CD4-positive, CD25-positive, alpha-beta regulatory T cell (primary cell): Measurements from ENCODE around the gene GALK1. TPM values are rescaled to one million over a fixed set of nuclear protein-coding genes. Genes with fewer than 3 reads are reported as not detected.
"Not testable (repeated sequence)": the region's sequence is repeated elsewhere in the genome, so short reads cannot be mapped to it uniquely, and the experiment has no call there.

Experiments
- ATAC-seq, 2 donors: fragments of 150-1000 bp; cut with Tn5 transposase; one replicate each; pipeline ENCODE4 v1.10.0; 2021; ENCODE audit warnings: low read depth in 2 of 2, moderate number of reproducible peaks in 2 of 2, moderate library complexity in 1 of 2
- DNase-seq, 3 donors: peaks; one replicate each; pipeline versions ENCODE4 v3.0.0 to v3.0.0-alpha.2; 2012 to 2022; ENCODE audit warnings: mixed read lengths in 1 of 3
- H3K27ac ChIP-seq: one replicate; pipeline ENCODE4 v1.7.0; 2013; ENCODE audit warnings: mild to moderate bottlenecking, low read length; ENCODE audit not compliant: insufficient read depth, poor library complexity, severe bottlenecking
- H3K27me3 ChIP-seq: one replicate; pipeline ENCODE4 v1.7.0; 2013; ENCODE audit warnings: low read length; ENCODE audit not compliant: control insufficient read depth, insufficient read depth
- H3K36me3 ChIP-seq: one replicate; pipeline ENCODE4 v1.7.0; 2013; ENCODE audit warnings: mild to moderate bottlenecking, low read length, moderate library complexity; ENCODE audit not compliant: control insufficient read depth, insufficient read depth
- H3K4me1 ChIP-seq: 2 replicates; pipeline ENCODE4 v1.7.0; 2013; ENCODE audit warnings: mild to moderate bottlenecking, low read length; ENCODE audit not compliant: insufficient read depth, control insufficient read depth, poor library complexity, severe bottlenecking
- H3K4me3 ChIP-seq: one replicate; pipeline ENCODE4 v1.7.0; 2013; ENCODE audit warnings: low read depth, mild to moderate bottlenecking, low read length, moderate library complexity
- H3K9me3 ChIP-seq, 2 experiments: 1 replicate in 1 of 2; 2 replicates in 1 of 2; pipeline ENCODE4 v1.7.0; 2013; ENCODE audit warnings: low read length in 2 of 2, mild to moderate bottlenecking in 1 of 2, moderate library complexity in 1 of 2; ENCODE audit not compliant: control insufficient read depth in 2 of 2
- H3K27ac Mint-ChIP-seq, 3 donors: one replicate each; pipeline ENCODE4 v1.8.0; 2020 to 2022; ENCODE audit warnings: mild to moderate bottlenecking in 3 of 3, mixed read lengths in 3 of 3, moderate library complexity in 2 of 3
- H3K27me3 Mint-ChIP-seq: one replicate; pipeline ENCODE4 v1.8.0; 2022; ENCODE audit warnings: mild to moderate bottlenecking, mixed read lengths
- H3K36me3 Mint-ChIP-seq: one replicate; pipeline ENCODE4 v1.8.0; 2020; ENCODE audit warnings: mixed read lengths
- H3K4me1 Mint-ChIP-seq, 4 donors: one replicate each; pipeline ENCODE4 v1.8.0; 2020 to 2022; ENCODE audit warnings: mixed read lengths in 4 of 4, mild to moderate bottlenecking in 1 of 4
- H3K4me3 Mint-ChIP-seq, 4 donors: one replicate each; pipeline ENCODE4 v1.8.0; 2020 to 2022; ENCODE audit warnings: mild to moderate bottlenecking in 4 of 4, mixed read lengths in 4 of 4, moderate library complexity in 3 of 4
- H3K9me3 Mint-ChIP-seq, 7 donors: one replicate each; pipeline ENCODE4 v1.8.0; 2020 to 2022; ENCODE audit warnings: mixed read lengths in 7 of 7, mild to moderate bottlenecking in 3 of 7, moderate library complexity in 2 of 7
- polyA plus RNA-seq, 4 donors: library from polyadenylated mRNA; unstranded; fragments of 300-500 nt; fragmentation: Illumina TruSeq; gene quantifications; one replicate each; pipeline ENCODE4 v1.2.3, GENCODE V29; 2021
- total RNA-seq: library from RNA; stranded (reverse); gene quantifications from one replicate; pipeline ENCODE4 v1.2.3, GENCODE V29; 2022

GALK1 gene
- total and polyA plus RNA-seq, 5 donors from 2014 or later = 9.1 to 24.3 (median 19.6) TPM

DNA sequence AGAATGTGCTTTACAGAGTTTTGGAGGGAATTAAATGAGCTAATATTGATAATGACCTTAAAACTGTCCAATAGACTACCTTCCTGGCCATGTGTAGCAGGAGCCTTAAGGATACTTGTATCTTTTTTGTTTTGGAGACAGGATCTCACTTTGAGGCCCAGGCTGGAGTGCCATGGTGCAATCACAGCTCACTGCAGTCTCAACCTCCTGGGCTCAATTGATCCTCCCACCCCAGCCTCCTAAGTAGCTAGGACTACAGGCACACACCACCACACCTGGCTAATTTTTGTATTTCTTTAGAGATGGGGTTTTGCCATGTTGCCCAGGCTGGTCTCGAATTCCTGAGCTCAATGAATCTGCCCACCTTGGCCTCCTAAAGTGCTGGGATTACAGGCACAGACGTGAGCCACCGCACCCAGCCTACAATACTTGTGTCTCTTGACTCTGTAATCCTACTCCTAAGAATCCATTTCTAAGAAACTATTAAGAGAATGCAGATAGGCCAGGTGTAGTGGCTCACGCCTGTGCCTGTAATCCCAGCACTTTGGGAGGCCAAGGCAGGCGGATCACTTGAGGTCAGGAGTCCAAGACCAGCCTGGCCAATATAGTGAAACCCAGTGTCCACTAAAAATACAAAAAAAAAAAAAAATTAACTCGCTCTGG is 4.9 kb downstream of the GALK1 start:
- not testable (repeated sequence) for H3K27ac ChIP-seq, H3K27me3 Mint-ChIP-seq, H3K36me3 ChIP-seq, H3K27ac Mint-ChIP-seq, H3K9me3 Mint-ChIP-seq, H3K4me3 Mint-ChIP-seq, DNase-seq, H3K27me3 ChIP-seq, ATAC-seq, H3K4me3 ChIP-seq, H3K36me3 Mint-ChIP-seq, H3K9me3 ChIP-seq
- peaks cover 16% of the 10 kb centered on the region for H3K4me1 ChIP-seq
- H3K4me1 Mint-ChIP-seq = peaks cover 0 to 24% (median 0%) of the 10 kb centered on the region in 4 donors

GRCh38 chr17:75759457-75759856 is 5.5 kb downstream of the GALK1 start:
- H3K36me3 Mint-ChIP-seq = no peaks in the 10 kb centered on the region
- no peaks in the 10 kb centered on the region for H3K9me3 ChIP-seq
- H3K9me3 Mint-ChIP-seq = no peaks in the 10 kb centered on the region
- H3K4me3 Mint-ChIP-seq = no peak overlapping the region
- no peaks in the 10 kb centered on the region for H3K27me3 ChIP-seq
- H3K27ac ChIP-seq = no peak overlapping the region
- H3K4me1 Mint-ChIP-seq = peaks cover 0 to 29% (median 5%) of the 10 kb centered on the region in 4 donors
- no peaks in the 10 kb centered on the region for H3K27me3 Mint-ChIP-seq
- no peak for DNase-seq
- peak overlapping the region in 1 of 3 donors; percentile 32 for H3K27ac Mint-ChIP-seq
- H3K4me3 ChIP-seq = no peak overlapping the region
- H3K36me3 ChIP-seq = no peaks in the 10 kb centered on the region
- peaks cover 11% of the 10 kb centered on the region for H3K4me1 ChIP-seq
- ATAC-seq = no peak

- no peak for DNase-seq
- H3K9me3 ChIP-seq = no peaks in the 10 kb centered on the region
- Mint-ChIP-seq H3K4me1 (peaks cover 0 to 21% (median 5%) of the 10 kb centered on the region in 4 donors), H3K27me3 (no peaks in the 10 kb centered on the region), H3K36me3 (no peaks in the 10 kb centered on the region), H3K27ac (no peak overlapping the region), H3K4me3 (peak overlapping the region in 1 of 4 donors; percentile 87), H3K9me3 (no peaks in the 10 kb centered on the region)
- no peaks in the 10 kb centered on the region for H3K36me3 ChIP-seq
- H3K4me3 ChIP-seq = no peak overlapping the region
- H3K4me1 ChIP-seq = peaks cover 12% of the 10 kb centered on the region
- no peak overlapping the region for H3K27ac ChIP-seq
- H3K27me3 ChIP-seq = no peaks in the 10 kb centered on the region
- ATAC-seq = no peak
Observed at GRCh38 chr17:75758131-75758905, 6.7 kb downstream of the GALK1 start.

- no peak for DNase-seq
- ATAC-seq = no peak
- no peaks in the 10 kb centered on the region for H3K36me3 Mint-ChIP-seq
- H3K9me3 ChIP-seq = no peaks in the 10 kb centered on the region
- peaks cover 17% of the 10 kb centered on the region for H3K4me1 ChIP-seq
- no peak overlapping the region for H3K27ac ChIP-seq
- no peak overlapping the region for H3K4me3 ChIP-seq
- H3K27me3 Mint-ChIP-seq = no peaks in the 10 kb centered on the region
- peak overlapping the region in 1 of 4 donors; percentile 54 for H3K4me3 Mint-ChIP-seq
- no peak overlapping the region for H3K27ac Mint-ChIP-seq
- no peaks in the 10 kb centered on the region for H3K27me3 ChIP-seq
- no peaks in the 10 kb centered on the region for H3K9me3 Mint-ChIP-seq
- no peaks in the 10 kb centered on the region for H3K36me3 ChIP-seq
- peaks cover 0 to 19% (median 5%) of the 10 kb centered on the region in 4 donors for H3K4me1 Mint-ChIP-seq
Observed at GRCh38 chr17:75757086-75757681, 7.8 kb downstream of the GALK1 start.

DNA sequence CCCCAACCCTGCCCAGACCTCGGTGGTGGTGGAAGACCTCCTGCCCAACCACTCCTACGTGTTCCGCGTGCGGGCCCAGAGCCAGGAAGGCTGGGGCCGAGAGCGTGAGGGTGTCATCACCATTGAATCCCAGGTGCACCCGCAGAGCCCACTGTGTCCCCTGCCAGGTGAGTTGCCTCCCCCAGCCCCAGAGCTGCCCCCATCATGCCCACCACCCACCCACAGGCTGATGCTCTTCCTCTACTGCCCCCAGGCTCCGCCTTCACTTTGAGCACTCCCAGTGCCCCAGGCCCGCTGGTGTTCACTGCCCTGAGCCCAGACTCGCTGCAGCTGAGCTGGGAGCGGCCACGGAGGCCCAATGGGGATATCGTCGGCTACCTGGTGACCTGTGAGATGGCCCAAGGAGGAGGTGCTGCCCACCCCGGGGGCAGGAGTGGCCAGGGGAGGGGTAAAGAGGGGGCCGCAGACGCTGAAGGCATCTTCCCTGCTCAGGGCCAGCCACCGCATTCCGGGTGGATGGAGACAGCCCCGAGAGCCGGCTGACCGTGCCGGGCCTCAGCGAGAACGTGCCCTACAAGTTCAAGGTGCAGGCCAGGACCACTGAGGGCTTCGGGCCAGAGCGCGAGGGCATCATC is 8.4 kb downstream of the GALK1 start:
- Histone ChIP-seq H3K4me3 (no peak overlapping the region), H3K36me3 (no peaks in the 10 kb centered on the region), H3K4me1 (peaks cover 17% of the 10 kb centered on the region), H3K9me3 (no peaks in the 10 kb centered on the region), H3K27ac (no peak overlapping the region), H3K27me3 (no peaks in the 10 kb centered on the region)
- H3K27ac Mint-ChIP-seq = no peak overlapping the region
- DNase-seq (no peak), ATAC-seq (no peak)
- H3K4me1 Mint-ChIP-seq = peaks cover 0 to 19% (median 5%) of the 10 kb centered on the region in 4 donors
- no peaks in the 10 kb centered on the region for H3K27me3 Mint-ChIP-seq
- H3K9me3 Mint-ChIP-seq = no peaks in the 10 kb centered on the region
- no peak overlapping the region for H3K4me3 Mint-ChIP-seq
- H3K36me3 Mint-ChIP-seq = no peaks in the 10 kb centered on the region

DNA sequence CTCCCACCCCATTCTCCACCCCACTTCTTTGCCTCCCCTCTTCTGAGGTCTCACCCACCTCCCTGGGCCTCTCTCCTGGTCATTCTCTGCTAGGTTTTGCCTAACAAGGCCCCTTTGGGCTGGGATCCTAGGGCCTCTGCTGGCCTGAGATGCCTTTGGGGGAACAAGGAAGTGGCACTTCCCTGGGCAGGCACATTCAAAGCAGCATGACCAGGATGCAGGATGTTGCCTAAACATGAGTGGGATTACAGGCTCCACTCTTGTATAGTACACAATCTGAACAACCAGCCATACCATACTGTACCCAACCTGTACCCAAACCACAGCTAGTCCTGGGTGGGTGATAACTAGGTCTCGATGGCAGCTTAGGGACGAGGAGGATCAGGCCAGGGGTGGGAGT is 9.0 kb downstream of the GALK1 start:
- no peak for ATAC-seq
- H3K4me1 Mint-ChIP-seq = peaks cover 0 to 19% (median 7%) of the 10 kb centered on the region in 4 donors
- no peak overlapping the region for H3K27ac Mint-ChIP-seq
- H3K27me3 ChIP-seq = no peaks in the 10 kb centered on the region
- no peaks in the 10 kb centered on the region for H3K36me3 Mint-ChIP-seq
- peaks cover 17% of the 10 kb centered on the region for H3K4me1 ChIP-seq
- H3K36me3 ChIP-seq = no peaks in the 10 kb centered on the region
- H3K9me3 Mint-ChIP-seq = no peaks in the 10 kb centered on the region
- no peak for DNase-seq
- H3K27me3 Mint-ChIP-seq = peaks cover 4% of the 10 kb centered on the region
- H3K4me3 ChIP-seq = no peak overlapping the region
- no peak overlapping the region for H3K27ac ChIP-seq
- no peaks in the 10 kb centered on the region for H3K9me3 ChIP-seq
- peak overlapping the region in 2 of 4 donors; percentile 24 to 27 for H3K4me3 Mint-ChIP-seq

- H3K27me3 Mint-ChIP-seq = peaks cover 4% of the 10 kb centered on the region
- no peaks in the 10 kb centered on the region for H3K36me3 Mint-ChIP-seq
- peaks cover 0 to 19% (median 9%) of the 10 kb centered on the region in 4 donors for H3K4me1 Mint-ChIP-seq
- no peak for DNase-seq
- Histone ChIP-seq H3K27ac (no peak overlapping the region), H3K36me3 (no peaks in the 10 kb centered on the region), H3K27me3 (no peaks in the 10 kb centered on the region), H3K9me3 (no peaks in the 10 kb centered on the region), H3K4me1 (peaks cover 17% of the 10 kb centered on the region), H3K4me3 (no peak overlapping the region)
- no peaks in the 10 kb centered on the region for H3K9me3 Mint-ChIP-seq
- ATAC-seq = no peak
- H3K4me3 Mint-ChIP-seq = peak overlapping the region in 1 of 4 donors; percentile 74
- no peak overlapping the region for H3K27ac Mint-ChIP-seq
Observed at GRCh38 chr17:75755205-75755901, 9.6 kb downstream of the GALK1 start.
